Measurements from ENCODE around the gene GRXCR1.

Gene GRXCR1

DNA sequence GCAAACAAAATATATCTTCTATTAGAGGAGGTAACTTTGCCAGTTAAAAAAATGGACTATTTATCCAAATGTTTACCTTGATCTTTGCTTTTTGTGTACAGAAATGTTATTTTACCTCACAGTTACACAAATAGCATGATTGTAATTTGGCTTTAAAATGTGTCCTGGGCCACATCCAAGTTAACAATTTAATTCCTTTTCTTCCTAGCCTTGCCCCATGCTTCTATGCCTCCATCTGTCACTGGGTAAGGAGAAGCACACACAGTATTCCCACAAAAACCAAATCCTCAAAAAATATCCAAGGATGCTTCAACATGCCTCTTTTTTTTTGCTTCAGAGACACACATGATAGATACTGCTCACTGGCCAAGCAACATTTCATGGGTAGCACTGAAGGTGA lies 30.9 kb downstream of the GRXCR1 start:
- no peaks in the 10 kb centered on the region for H3K9me3 ChIP-seq (ENCODE audit: control insufficient read depth, low read length)
- H3K36me3 ChIP-seq (ENCODE audit: control insufficient read depth, insufficient read depth, low read length), result no peaks in the 10 kb centered on the region
- no peak overlapping the region for H3K4me3 ChIP-seq (ENCODE audit: low read depth, low read length)
- H3K9ac ChIP-seq, result no peak overlapping the region
- H3K79me2 ChIP-seq, result no peaks in the 10 kb centered on the region
- no peaks in the 10 kb centered on the region for H3K27me3 ChIP-seq (ENCODE audit: control insufficient read depth, insufficient read depth, low read length)
- no peak overlapping the region for H3K4me2 ChIP-seq (ENCODE audit: low read length)
- no peak overlapping the region for H3K27ac ChIP-seq
- TF ChIP-seq, protein P1, sequence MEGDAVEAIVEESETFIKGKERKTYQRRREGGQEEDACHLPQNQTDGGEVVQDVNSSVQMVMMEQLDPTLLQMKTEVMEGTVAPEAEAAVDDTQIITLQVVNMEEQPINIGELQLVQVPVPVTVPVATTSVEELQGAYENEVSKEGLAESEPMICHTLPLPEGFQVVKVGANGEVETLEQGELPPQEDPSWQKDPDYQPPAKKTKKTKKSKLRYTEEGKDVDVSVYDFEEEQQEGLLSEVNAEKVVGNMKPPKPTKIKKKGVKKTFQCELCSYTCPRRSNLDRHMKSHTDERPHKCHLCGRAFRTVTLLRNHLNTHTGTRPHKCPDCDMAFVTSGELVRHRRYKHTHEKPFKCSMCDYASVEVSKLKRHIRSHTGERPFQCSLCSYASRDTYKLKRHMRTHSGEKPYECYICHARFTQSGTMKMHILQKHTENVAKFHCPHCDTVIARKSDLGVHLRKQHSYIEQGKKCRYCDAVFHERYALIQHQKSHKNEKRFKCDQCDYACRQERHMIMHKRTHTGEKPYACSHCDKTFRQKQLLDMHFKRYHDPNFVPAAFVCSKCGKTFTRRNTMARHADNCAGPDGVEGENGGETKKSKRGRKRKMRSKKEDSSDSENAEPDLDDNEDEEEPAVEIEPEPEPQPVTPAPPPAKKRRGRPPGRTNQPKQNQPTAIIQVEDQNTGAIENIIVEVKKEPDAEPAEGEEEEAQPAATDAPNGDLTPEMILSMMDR (IDR thresholded peaks at IDR 0.05), result no peak
- no peaks in the 10 kb centered on the region for H3K4me1 ChIP-seq
- no peak overlapping the region for H2AFZ ChIP-seq

DNA sequence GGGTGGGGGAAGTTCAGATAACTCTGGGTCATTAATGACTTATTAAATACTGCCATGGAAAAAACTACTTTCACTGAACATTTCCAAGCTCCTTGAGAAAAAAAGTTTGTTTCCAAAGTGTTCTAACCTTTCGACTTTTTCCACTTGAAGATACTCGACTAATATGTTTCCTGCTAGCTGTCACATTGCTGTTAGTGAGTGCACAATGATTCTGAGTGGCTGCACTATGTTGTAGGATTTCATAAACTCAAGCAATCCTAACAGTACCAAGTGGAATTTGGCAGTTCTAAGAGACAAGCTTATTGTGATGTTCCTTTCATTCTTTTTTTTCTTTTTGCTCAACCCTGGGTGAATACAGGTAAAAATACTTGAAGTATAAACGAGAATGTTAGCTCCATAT lies 33.4 kb downstream of the GRXCR1 start:
- H3K36me3 ChIP-seq (ENCODE audit: control insufficient read depth, insufficient read depth, low read length), result no peaks in the 10 kb centered on the region
- no peak overlapping the region for H3K9ac ChIP-seq
- no peaks in the 10 kb centered on the region for H3K79me2 ChIP-seq
- TF ChIP-seq, protein P1 (IDR thresholded peaks at IDR 0.05), result no peak
- H3K27me3 ChIP-seq (ENCODE audit: control insufficient read depth, insufficient read depth, low read length), result no peaks in the 10 kb centered on the region
- H3K4me3 ChIP-seq (ENCODE audit: low read depth, low read length), result no peak overlapping the region
- H3K4me1 ChIP-seq, result no peaks in the 10 kb centered on the region
- H3K27ac ChIP-seq, result no peak overlapping the region
- no peaks in the 10 kb centered on the region for H3K9me3 ChIP-seq (ENCODE audit: control insufficient read depth, low read length)
- H2AFZ ChIP-seq, result no peak overlapping the region
- no peak overlapping the region for H3K4me2 ChIP-seq (ENCODE audit: low read length)

DNA sequence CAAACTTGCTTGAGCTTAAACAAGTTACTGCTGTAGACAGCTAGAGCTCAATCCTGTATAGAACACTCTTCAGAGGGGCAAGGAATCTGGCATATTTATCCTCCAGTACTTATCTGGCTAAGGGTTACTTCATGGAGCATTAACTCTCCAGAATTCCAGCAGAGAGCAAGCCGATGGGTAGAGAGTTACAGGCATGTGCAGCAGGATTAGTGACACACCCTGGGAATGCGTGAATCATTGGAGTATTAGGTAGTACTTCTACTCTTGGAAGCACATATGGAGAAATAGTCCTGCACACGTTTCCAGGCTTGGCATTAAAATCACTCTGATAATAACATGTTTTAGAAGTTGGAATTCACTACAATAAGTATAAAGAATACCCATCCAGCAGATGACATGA lies 35.4 kb downstream of the GRXCR1 start:
- Histone ChIP-seq H3K4me2 (ENCODE audit: low read length) (no peak overlapping the region), H3K27me3 (ENCODE audit: control insufficient read depth, insufficient read depth, low read length) (no peaks in the 10 kb centered on the region), H3K4me3 (ENCODE audit: low read depth, low read length) (no peak overlapping the region), H3K4me1 (no peaks in the 10 kb centered on the region), H3K36me3 (ENCODE audit: control insufficient read depth, insufficient read depth, low read length) (no peaks in the 10 kb centered on the region), H3K79me2 (no peaks in the 10 kb centered on the region), H3K27ac (no peak overlapping the region), H3K9me3 (ENCODE audit: control insufficient read depth, low read length) (no peaks in the 10 kb centered on the region), H3K9ac (no peak overlapping the region), H2AFZ (no peak overlapping the region)
- TF ChIP-seq, protein P1 (IDR thresholded peaks at IDR 0.05), result no peak

DNA sequence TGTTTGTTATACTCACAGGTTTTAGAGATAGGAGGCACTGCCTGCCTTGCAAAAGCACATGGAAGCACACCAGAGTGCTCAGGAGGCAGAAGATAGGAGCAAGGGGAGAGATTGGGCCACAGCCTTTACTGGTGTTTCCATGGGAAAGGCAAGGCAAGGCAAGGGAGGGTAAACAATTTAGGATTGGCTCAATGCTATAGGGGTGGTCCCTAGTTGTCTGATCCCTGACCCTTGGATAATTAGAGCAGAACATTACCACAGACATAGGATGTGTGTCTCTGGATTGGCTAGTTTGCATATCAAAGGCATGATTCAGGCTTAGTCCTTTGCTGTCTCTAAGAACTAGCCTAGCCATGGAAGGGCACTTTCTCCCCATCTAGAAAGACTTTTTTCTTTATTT lies 36.1 kb downstream of the GRXCR1 start:
- Histone ChIP-seq H3K4me1 (no peaks in the 10 kb centered on the region), H3K9ac (no peak overlapping the region), H3K36me3 (ENCODE audit: control insufficient read depth, insufficient read depth, low read length) (no peaks in the 10 kb centered on the region), H3K4me3 (ENCODE audit: low read depth, low read length) (no peak overlapping the region), H3K27ac (no peak overlapping the region), H2AFZ (no peak overlapping the region), H3K9me3 (ENCODE audit: control insufficient read depth, low read length) (no peaks in the 10 kb centered on the region), H3K4me2 (ENCODE audit: low read length) (no peak overlapping the region), H3K27me3 (ENCODE audit: control insufficient read depth, insufficient read depth, low read length) (no peaks in the 10 kb centered on the region), H3K79me2 (no peaks in the 10 kb centered on the region)
- TF ChIP-seq, protein P1 (IDR thresholded peaks at IDR 0.05), result no peak

DNA sequence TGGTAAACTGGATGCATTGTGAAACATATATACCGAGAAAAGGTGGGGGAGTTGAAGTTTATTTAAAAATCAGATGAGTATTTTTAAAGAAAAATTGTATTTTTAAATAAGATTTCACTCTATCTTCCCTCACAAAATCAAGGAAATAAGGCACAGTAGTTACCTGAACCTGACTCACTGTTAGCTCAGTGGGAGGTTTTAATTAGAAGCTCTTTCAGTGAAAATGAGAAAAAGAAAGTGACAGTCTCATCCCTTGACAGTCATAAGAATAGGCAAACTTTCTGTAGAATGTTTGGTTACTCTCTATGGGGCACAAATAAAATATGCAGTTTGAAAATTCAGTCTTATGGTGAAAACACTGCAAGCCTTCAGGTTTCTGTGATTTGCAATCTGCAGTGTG lies 49.7 kb downstream of the GRXCR1 start:
- Histone ChIP-seq H3K36me3 (ENCODE audit: control insufficient read depth, insufficient read depth, low read length) (no peaks in the 10 kb centered on the region), H3K4me3 (ENCODE audit: low read depth, low read length) (no peak overlapping the region), H3K79me2 (no peaks in the 10 kb centered on the region), H2AFZ (no peak overlapping the region), H3K9me3 (ENCODE audit: control insufficient read depth, low read length) (no peaks in the 10 kb centered on the region), H3K27me3 (ENCODE audit: control insufficient read depth, insufficient read depth, low read length) (no peaks in the 10 kb centered on the region), H3K4me2 (ENCODE audit: low read length) (no peak overlapping the region), H3K4me1 (no peaks in the 10 kb centered on the region), H3K27ac (no peak overlapping the region), H3K9ac (no peak overlapping the region)
- TF ChIP-seq, protein P1 (IDR thresholded peaks at IDR 0.05), result no peak

Data from parathyroid adenoma (tissue), 2 donors.